Thyroid gland (tissue), 4 donors: ENCODE results near the gene SLC39A10. TPM values are rescaled to one million over a fixed set of nuclear protein-coding genes. Genes with fewer than 3 reads are reported as not detected.

Experiments
- DNase-seq, 2 donors: peaks; one replicate each; pipeline ENCODE4 v3.0.0-alpha.2; 2019
- H3K27ac ChIP-seq, 3 donors: fragments of 200-600 bp; sonication (generic); 1 replicate in 2 of 3; 2 replicates in 1 of 3; pipeline ENCODE4 v1.5.1; 2016 to 2019; ENCODE audit warnings: mild to moderate bottlenecking in 1 of 3, moderate library complexity in 1 of 3
- H3K27me3 ChIP-seq: fragments of 200-600 bp; sonication (generic); one replicate; pipeline ENCODE4 v1.5.1; 2019
- H3K36me3 ChIP-seq, 2 donors: fragments of 200-600 bp; sonication (generic); one replicate each; pipeline ENCODE4 v1.5.1; 2016 to 2019
- H3K4me1 ChIP-seq, 2 donors: fragments of 200-600 bp; sonication (generic); one replicate each; pipeline ENCODE4 v1.5.1; 2017 to 2019
- H3K4me3 ChIP-seq, 3 donors: fragments of 200-600 bp; sonication (generic); replicated peaks in 1 of 3; 1 replicate in 2 of 3; 2 replicates in 1 of 3; pipeline ENCODE4 v1.5.1; 2016; ENCODE audit warnings: mild to moderate bottlenecking in 1 of 3
- H3K9me3 ChIP-seq: fragments of 200-600 bp; sonication (generic); one replicate; pipeline ENCODE4 v1.5.1; 2017
- POLR2A ChIP-seq, 2 donors: fragments of 450-650 bp; IDR thresholded peaks; one replicate each; pipeline ENCODE4 v1.6.1; 2017; ENCODE audit warnings: antibody characterized with exemption in 2 of 2, mild to moderate bottlenecking in 2 of 2, moderate library complexity in 1 of 2
- WGBS, 2 donors: methylation state at CpG; one replicate each; pipeline ENCODE4 v1.1.5; 2017; 5-methylcytosine and 5-hydroxymethylcytosine counted together
- intact Hi-C: fragments of 100-400 bp; cut with DNase I; formaldehyde crosslinking; loops from one replicate; pipeline ENCODE4 v1.15.1; 2023
- total RNA-seq, 4 donors: library from RNA; depleted of rRNA; stranded (reverse); fragments of >200 nt; gene quantifications; one replicate each; pipeline ENCODE4 v1.2.3, GENCODE V29; 2016
- TF ChIP-seq, protein P1 (sequence below), 6 experiments: fragments of 200-600 bp in 3 of 6; fragments of 450-650 bp in 3 of 6; sonication (generic) in 3 of 6; IDR thresholded peaks; one replicate each; pipeline ENCODE4 v1.5.1; 2016 to 2019; ENCODE audit warnings: antibody characterized with exemption in 6 of 6, mild to moderate bottlenecking in 2 of 6, inconsistent platforms in 1 of 6, moderate library complexity in 1 of 6

The SLC39A10 gene
- total RNA-seq, 4 donors from 2014 or later, result 74.4 to 119 (median 93.5) TPM

DNA sequence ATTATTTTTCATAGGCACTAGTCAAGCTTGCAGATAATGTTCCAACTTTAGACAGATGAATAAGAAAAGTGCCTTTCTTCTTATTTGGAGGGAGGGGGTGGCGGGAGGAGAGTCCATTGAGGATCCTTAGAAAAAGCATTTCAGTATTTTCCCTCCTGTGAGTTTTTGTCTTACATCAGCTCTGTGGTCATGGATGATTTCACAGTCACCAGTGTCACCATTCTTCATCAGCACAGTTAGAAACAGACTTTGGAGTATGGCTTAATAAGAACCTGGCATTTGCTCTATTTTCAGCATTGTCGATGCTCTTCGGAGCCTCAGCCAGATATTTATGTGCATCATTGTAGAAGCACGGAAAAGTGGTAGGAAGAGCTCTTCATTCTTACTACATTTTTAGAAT, 70.1 kb downstream of the SLC39A10 start:
- H3K27me3 ChIP-seq, result no peaks in the 10 kb centered on the region
- TF ChIP-seq, protein P1, sequence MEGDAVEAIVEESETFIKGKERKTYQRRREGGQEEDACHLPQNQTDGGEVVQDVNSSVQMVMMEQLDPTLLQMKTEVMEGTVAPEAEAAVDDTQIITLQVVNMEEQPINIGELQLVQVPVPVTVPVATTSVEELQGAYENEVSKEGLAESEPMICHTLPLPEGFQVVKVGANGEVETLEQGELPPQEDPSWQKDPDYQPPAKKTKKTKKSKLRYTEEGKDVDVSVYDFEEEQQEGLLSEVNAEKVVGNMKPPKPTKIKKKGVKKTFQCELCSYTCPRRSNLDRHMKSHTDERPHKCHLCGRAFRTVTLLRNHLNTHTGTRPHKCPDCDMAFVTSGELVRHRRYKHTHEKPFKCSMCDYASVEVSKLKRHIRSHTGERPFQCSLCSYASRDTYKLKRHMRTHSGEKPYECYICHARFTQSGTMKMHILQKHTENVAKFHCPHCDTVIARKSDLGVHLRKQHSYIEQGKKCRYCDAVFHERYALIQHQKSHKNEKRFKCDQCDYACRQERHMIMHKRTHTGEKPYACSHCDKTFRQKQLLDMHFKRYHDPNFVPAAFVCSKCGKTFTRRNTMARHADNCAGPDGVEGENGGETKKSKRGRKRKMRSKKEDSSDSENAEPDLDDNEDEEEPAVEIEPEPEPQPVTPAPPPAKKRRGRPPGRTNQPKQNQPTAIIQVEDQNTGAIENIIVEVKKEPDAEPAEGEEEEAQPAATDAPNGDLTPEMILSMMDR (IDR thresholded peaks at IDR 0.05), result no peak
- no peak for TF ChIP-seq POLR2A (IDR thresholded peaks at IDR 0.05)
- H3K4me1 ChIP-seq, result no peaks in the 10 kb centered on the region
- no peak for DNase-seq
- H3K36me3 ChIP-seq, result peaks cover 8 to 12% of the 10 kb centered on the region in 2 donors
- intact Hi-C loops, result no loop called here
- H3K27ac ChIP-seq, result no peak overlapping the region
- WGBS, 2 donors, result 93 to 96% methylated on average over 4 of the region's 4 CpGs
- H3K4me3 ChIP-seq, result no peak overlapping the region
- no peaks in the 10 kb centered on the region for H3K9me3 ChIP-seq

DNA sequence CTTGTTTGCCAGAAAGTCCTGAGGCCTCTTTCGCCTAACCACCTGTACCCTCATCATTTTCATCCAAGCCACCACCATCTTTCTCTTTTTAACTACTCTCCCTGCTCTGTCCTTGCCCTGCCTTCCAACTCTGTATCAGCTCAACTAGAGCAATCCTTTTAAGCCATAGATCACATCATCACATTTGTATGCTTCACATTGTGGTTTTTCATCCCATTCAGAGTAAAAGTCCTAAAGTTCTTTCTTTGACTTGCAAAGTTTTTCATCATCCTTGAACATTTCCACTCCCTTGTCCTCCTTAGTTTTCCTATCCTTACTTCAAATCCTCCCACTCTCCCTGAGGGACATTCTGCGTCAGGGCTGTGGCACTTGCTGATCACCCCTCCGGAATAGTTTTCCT, 73.9 kb downstream of the SLC39A10 start:
- no peaks in the 10 kb centered on the region for H3K27me3 ChIP-seq

DNA sequence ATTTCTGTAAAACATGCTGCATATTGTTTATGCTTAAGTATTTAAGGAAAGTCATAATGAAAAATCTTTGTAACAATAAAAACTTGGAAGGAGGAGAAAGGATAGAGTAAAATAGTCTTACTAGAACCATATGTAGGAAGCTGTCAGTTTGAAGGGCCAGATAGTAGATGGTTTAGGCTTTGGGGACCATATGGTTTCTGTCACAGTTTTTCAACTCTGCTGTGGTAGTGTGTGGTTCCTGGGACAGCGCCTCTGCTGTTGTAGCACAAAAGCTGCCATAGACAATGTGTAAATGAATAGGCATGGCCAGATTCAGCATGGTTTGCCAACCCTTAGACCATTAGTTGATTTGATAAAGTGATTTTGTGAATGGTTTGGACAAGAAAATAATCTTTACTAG, 75.5 kb downstream of the SLC39A10 start:
- TF ChIP-seq, protein P1 (IDR thresholded peaks at IDR 0.05), result no peak
- TF ChIP-seq POLR2A (IDR thresholded peaks at IDR 0.05), result no peak
- no peaks in the 10 kb centered on the region for H3K4me1 ChIP-seq
- H3K27me3 ChIP-seq, result no peaks in the 10 kb centered on the region
- intact Hi-C loops, result no loop called here
- H3K27ac ChIP-seq, result no peak overlapping the region
- WGBS, 2 donors, result 91 to 93% methylated on average over 1 of the region's 1 CpG
- no peak overlapping the region for H3K4me3 ChIP-seq
- no peaks in the 10 kb centered on the region for H3K9me3 ChIP-seq
- no peak for DNase-seq
- peaks cover 8 to 12% of the 10 kb centered on the region in 2 donors for H3K36me3 ChIP-seq

More for the DNA sequence above, 73.9 kb downstream of the SLC39A10 start:
- H3K4me3 ChIP-seq, result no peak overlapping the region
- H3K9me3 ChIP-seq, result no peaks in the 10 kb centered on the region
- DNase-seq, result no peak
- WGBS, 2 donors, result 97 to 98% methylated on average over 3 of the region's 3 CpGs
- intact Hi-C loops, result no loop called here
- no peak overlapping the region for H3K27ac ChIP-seq
- peaks cover 8 to 12% of the 10 kb centered on the region in 2 donors for H3K36me3 ChIP-seq
- TF ChIP-seq, protein P1 (IDR thresholded peaks at IDR 0.05), result no peak
- TF ChIP-seq POLR2A (IDR thresholded peaks at IDR 0.05), result no peak
- no peaks in the 10 kb centered on the region for H3K4me1 ChIP-seq

DNA sequence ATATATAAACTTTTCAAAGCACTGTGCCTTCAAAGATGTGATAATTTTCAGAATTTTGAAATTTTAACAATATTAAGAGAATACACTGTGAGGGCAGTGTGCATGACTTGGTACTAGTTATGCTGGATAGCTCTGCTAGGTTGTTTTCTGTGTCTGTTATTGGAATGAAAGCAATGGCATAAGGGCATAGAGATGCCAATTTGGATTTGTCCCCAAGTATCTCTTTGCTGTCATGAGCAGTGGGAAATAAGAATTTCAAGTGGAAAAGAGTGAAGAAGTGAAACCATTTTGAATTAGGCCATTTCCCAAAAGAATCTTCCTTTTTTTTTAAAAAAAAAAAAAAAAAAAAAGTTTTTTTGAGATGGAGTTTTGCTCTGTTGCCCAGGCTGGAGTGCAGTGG, 76.8 kb downstream of the SLC39A10 start:
- intact Hi-C loops, result no loop called here
- Histone ChIP-seq H3K9me3 (no peaks in the 10 kb centered on the region), H3K27me3 (no peaks in the 10 kb centered on the region), H3K36me3 (peaks cover 8 to 12% of the 10 kb centered on the region in 2 donors), H3K27ac (no peak overlapping the region), H3K4me1 (no peaks in the 10 kb centered on the region), H3K4me3 (no peak overlapping the region)
- no peak for DNase-seq
- TF ChIP-seq, protein P1 (IDR thresholded peaks at IDR 0.05), result no peak
- TF ChIP-seq POLR2A (IDR thresholded peaks at IDR 0.05), result no peak

DNA sequence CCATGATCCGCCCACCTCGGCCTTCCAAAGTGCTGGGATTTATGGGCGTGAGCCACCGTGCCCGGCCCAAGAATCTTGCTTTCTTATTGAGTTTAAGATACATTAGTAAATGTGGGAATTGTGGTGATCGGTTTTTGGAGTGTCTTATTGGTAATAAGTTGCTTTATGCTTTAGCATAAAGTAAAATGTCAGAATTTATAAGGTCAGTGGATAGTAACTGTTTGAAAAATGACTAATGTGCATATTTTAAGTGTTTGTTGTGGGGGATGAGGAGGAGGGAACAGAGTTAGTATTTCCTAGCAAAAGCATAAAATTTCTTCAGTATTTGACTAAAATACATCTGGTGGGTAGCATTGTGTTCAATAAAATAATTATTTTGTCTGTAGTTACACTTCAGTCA, 77.4 kb downstream of the SLC39A10 start:
- WGBS, 2 donors, result 93% methylated on average over 6 of the region's 6 CpGs
- intact Hi-C loops, result no loop called here
- TF ChIP-seq, protein P1 (IDR thresholded peaks at IDR 0.05), result no peak
- no peak for TF ChIP-seq POLR2A (IDR thresholded peaks at IDR 0.05)

More for the DNA sequence above, 77.4 kb downstream of the SLC39A10 start:
- Histone ChIP-seq H3K27ac (no peak overlapping the region), H3K27me3 (no peaks in the 10 kb centered on the region), H3K9me3 (no peaks in the 10 kb centered on the region), H3K4me1 (no peaks in the 10 kb centered on the region), H3K4me3 (no peak overlapping the region), H3K36me3 (peaks cover 8 to 10% of the 10 kb centered on the region in 2 donors)
- DNase-seq, result no peak
